K562 (cell line): ENCODE results near the gene LRRC47.

ENCODE experiments used
- ADNP ChIP-seq: fragments of 200-800 bp; sonication (Bioruptor generic); IDR thresholded peaks from 2 replicates; pipeline ENCODE4 v1.6.1; 2016; ENCODE audit warnings: missing genetic modification characterization, missing compliant biosample characterization
- FOXK1 ChIP-seq: sonication (generic); formaldehyde crosslinking; IDR thresholded peaks from 2 replicates; pipeline ENCODE4 v1.8.0; 2022; ENCODE audit warnings: missing genetic modification reagents, mild to moderate bottlenecking, borderline replicate concordance
- HDAC1 ChIP-seq, 2 experiments: fragments of 450-650 bp; IDR thresholded peaks; 2 replicates each; pipeline ENCODE4 v1.6.1; 2016 to 2017; ENCODE audit warnings: inconsistent platforms in 1 of 2, mild to moderate bottlenecking in 1 of 2, moderate library complexity in 1 of 2
- HMG20B ChIP-seq: fragments of 250-450 bp; sonication (Bioruptor Pico); IDR thresholded peaks from 2 replicates; pipeline ENCODE4 v1.5.0; 2021; ENCODE audit warnings: mild to moderate bottlenecking
- MCM7 ChIP-seq, 2 experiments: fragments of 450-650 bp; IDR thresholded peaks; 2 replicates each; pipeline ENCODE4 v1.6.1; 2016 to 2018
- NR1H2 ChIP-seq: sonication (generic); formaldehyde crosslinking; IDR thresholded peaks from 2 replicates; pipeline ENCODE4 v1.4.0; 2020; ENCODE audit warnings: mild to moderate bottlenecking, missing genetic modification reagents
- NR3C1 ChIP-seq: sonication (generic); formaldehyde crosslinking; IDR thresholded peaks from 2 replicates; pipeline ENCODE4 v1.8.1; 2022; ENCODE audit warnings: missing genetic modification reagents
- PKNOX1 ChIP-seq: fragments of 450-650 bp; IDR thresholded peaks from 2 replicates; pipeline ENCODE4 v1.6.1; 2016
- POLR2A ChIP-seq: fragments of 450-650 bp; conservative IDR thresholded peaks from 2 replicates; pipeline ENCODE4 v1.6.1; 2016
- POLR2AphosphoS5 ChIP-seq: IDR thresholded peaks from 2 replicates; pipeline ENCODE4 v1.6.1; 2011; ENCODE audit warnings: mild to moderate bottlenecking, low read depth, low read length, moderate library complexity; ENCODE audit not compliant: control insufficient read depth, insufficient read depth
- YBX1 ChIP-seq: fragments of 450-650 bp; IDR thresholded peaks from 2 replicates; pipeline ENCODE4 v1.7.1; 2016; ENCODE audit warnings: mild to moderate bottlenecking
- ZNF232 ChIP-seq: sonication (generic); formaldehyde crosslinking; IDR thresholded peaks from 2 replicates; pipeline ENCODE4 v1.8.0; 2022; ENCODE audit warnings: mild to moderate bottlenecking, missing genetic modification reagents
- ZNF766 ChIP-seq: fragments of 200-800 bp; sonication (Bioruptor generic); conservative IDR thresholded peaks from 2 replicates; pipeline ENCODE4 v1.6.1; 2016; ENCODE audit warnings: missing genetic modification characterization, missing compliant biosample characterization

- TF ChIP-seq NR1H2 (no peak), FOXK1 (CRISPR knock-in tag) (no peak), NR3C1 (CRISPR knock-in tag) (no peak), HMG20B (CRISPR knock-in tag) (no peak), POLR2AphosphoS5 (no peak), YBX1 (no peak), MCM7 (IDR thresholded peaks at IDR 0.05) (no peak), POLR2A (peak; percentile 75), ZNF232 (CRISPR knock-in tag) (no peak), PKNOX1 (no peak), ADNP (no peak), ZNF766 (no peak), HDAC1 (IDR thresholded peaks at IDR 0.05) (peak in 1 of 2 experiments; percentile 92; a peak in 2 of 4 replicates)
Observed at GRCh38 chr1:3772027-3772714, 24.1 kb downstream of the LRRC47 start.
